GM19468 (cell line): ENCODE measurements around the gene TCFL5.
A peak's percentile ranks its signal among the peaks of the same experiment; 100 is the strongest.

ENCODE experiments used
- ATAC-seq: cut with Tn5 transposase; IDR thresholded peaks from one replicate; pipeline ENCODE4 v1.9.1; 2021; ENCODE audit warnings: mild to moderate bottlenecking, moderate library complexity, moderate number of reproducible peaks; ENCODE audit not compliant: unreplicated experiment; ENCODE audit errors: extremely low read depth

The TCFL5 gene

GRCh38 chr20:62816031-62816883 lies 45.4 kb downstream of the TCFL5 start:
- no peak for ATAC-seq

GRCh38 chr20:62815066-62815991 lies 46.3 kb downstream of the TCFL5 start:
- ATAC-seq, result no peak

GRCh38 chr20:62814709-62815065 lies 46.9 kb downstream of the TCFL5 start:
- no peak for ATAC-seq

- ATAC-seq, result no peak
Measured at GRCh38 chr20:62814060-62814708, 47.4 kb downstream of the TCFL5 start.

GRCh38 chr20:62813588-62813987 lies 48.0 kb downstream of the TCFL5 start:
- ATAC-seq, result no peak

GRCh38 chr20:62812907-62813200 lies 48.8 kb downstream of the TCFL5 start:
- ATAC-seq, result no peak

- no peak for ATAC-seq
Measured at GRCh38 chr20:62812181-62812906, 49.3 kb downstream of the TCFL5 start.

- no peak for ATAC-seq
Measured at GRCh38 chr20:62811720-62812119, 49.9 kb downstream of the TCFL5 start.

- ATAC-seq, result no peak
Measured at GRCh38 chr20:62811320-62811719, 50.3 kb downstream of the TCFL5 start.

GRCh38 chr20:62809530-62810428 lies 51.8 kb downstream of the TCFL5 start:
- ATAC-seq, result no peak

GRCh38 chr20:62808211-62808865 lies 53.3 kb downstream of the TCFL5 start:
- no peak for ATAC-seq

- ATAC-seq, result no peak
Measured at GRCh38 chr20:62807444-62808210, 54.0 kb downstream of the TCFL5 start.

GRCh38 chr20:62806383-62807050 lies 55.1 kb downstream of the TCFL5 start:
- ATAC-seq, result no peak

- ATAC-seq, result no peak
Measured at GRCh38 chr20:62805711-62806382, 55.8 kb downstream of the TCFL5 start.

GRCh38 chr20:62805155-62805710 lies 56.4 kb downstream of the TCFL5 start:
- ATAC-seq, result no peak

- ATAC-seq, result peak; percentile 21
Measured at GRCh38 chr20:62804627-62805154, 56.9 kb downstream of the TCFL5 start, which contains the start of gene OGFR. Gene OGFR (plus strand): TSS chr20:62804835. CDS start chr20:62804860, 25 bp downstream.
